Sigmoid colon (tissue), 7 donors: Measurements from ENCODE around the gene ATF7. TPM values are rescaled to one million over a fixed set of nuclear protein-coding genes. Genes with fewer than 3 reads are reported as not detected.

Source experiments
- DNase-seq: peaks from one replicate; pipeline ENCODE4 v3.0.0-alpha.2; 2019
- H3K27ac ChIP-seq, 4 donors: fragments of 200-600 bp; sonication (generic); one replicate each; pipeline ENCODE4 v1.5.1; 2016 to 2019; ENCODE audit warnings: mild to moderate bottlenecking in 1 of 4
- H3K27me3 ChIP-seq, 3 donors: fragments of 200-600 bp; sonication (generic); one replicate each; pipeline ENCODE4 v1.5.1; 2019; ENCODE audit warnings: mild to moderate bottlenecking in 1 of 3
- H3K36me3 ChIP-seq, 4 donors: fragments of 200-600 bp; sonication (generic); one replicate each; pipeline ENCODE4 v1.5.1; 2016 to 2019
- H3K4me1 ChIP-seq, 4 donors: fragments of 200-600 bp; sonication (generic); one replicate each; pipeline ENCODE4 v1.5.1; 2017 to 2019
- H3K4me3 ChIP-seq, 4 donors: fragments of 200-600 bp; sonication (generic); one replicate each; pipeline ENCODE4 v1.5.1; 2017 to 2019; ENCODE audit warnings: mild to moderate bottlenecking in 2 of 4, moderate library complexity in 1 of 4
- H3K9me3 ChIP-seq, 4 donors: fragments of 200-600 bp in 3 of 4; sonication (generic) in 3 of 4; one replicate each; pipeline versions ENCODE4 v1.5.1 to v1.6.1; 2013 to 2019
- EP300 ChIP-seq, 4 donors: sonication (generic); formaldehyde crosslinking; IDR thresholded peaks; one replicate each; pipeline ENCODE4 v1.6.1; 2017; ENCODE audit warnings: antibody characterized with exemption in 4 of 4
- POLR2A ChIP-seq, 2 donors: fragments of 450-650 bp; IDR thresholded peaks; one replicate each; pipeline ENCODE4 v1.6.1; 2016; ENCODE audit warnings: antibody characterized with exemption in 2 of 2, mild to moderate bottlenecking in 2 of 2, moderate library complexity in 2 of 2
- POLR2AphosphoS5 ChIP-seq, 4 donors: sonication (generic); formaldehyde crosslinking; IDR thresholded peaks; one replicate each; pipeline ENCODE4 v1.6.1; 2017; ENCODE audit warnings: antibody characterized with exemption in 4 of 4
- WGBS, 2 donors: extraction: QIAGEN DNeasy Blood & Tissue Kit; methylation state at CpG; one replicate each; pipeline ENCODE4 v1.1.7; 2013; 5-methylcytosine and 5-hydroxymethylcytosine counted together
- intact Hi-C: fragments of 100-400 bp; cut with DNase I; formaldehyde crosslinking; loops from one replicate; pipeline ENCODE4 v1.15.1; 2023
- polyA plus RNA-seq, 3 donors: library from polyadenylated mRNA; stranded (reverse); fragments of 200-250 nt; gene quantifications; one replicate each; pipeline ENCODE4 v1.2.3, GENCODE V29; 2013
- total RNA-seq, 4 donors: library from RNA; depleted of rRNA; stranded (reverse); fragments of >200 nt; gene quantifications; one replicate each; pipeline ENCODE4 v1.1.0, GENCODE V29; 2016
- TF ChIP-seq, protein P1 (sequence below), 4 experiments: fragments of 450-650 bp in 3 of 4; fragments of 200-600 bp in 1 of 4; IDR thresholded peaks; one replicate each; pipeline ENCODE4 v1.5.1; 2016 to 2019; ENCODE audit warnings: antibody characterized with exemption in 4 of 4, mild to moderate bottlenecking in 3 of 4, moderate library complexity in 2 of 4
- donor health status: healthy with polysubstance abuse.
- donor health status: Bipolar disorder and iron deficiency.
- donor health status: healthy.

ATF7 gene
- total and polyA plus RNA-seq, 7 donors, result 20.2 to 36.0 (median 22.0) TPM

DNA sequence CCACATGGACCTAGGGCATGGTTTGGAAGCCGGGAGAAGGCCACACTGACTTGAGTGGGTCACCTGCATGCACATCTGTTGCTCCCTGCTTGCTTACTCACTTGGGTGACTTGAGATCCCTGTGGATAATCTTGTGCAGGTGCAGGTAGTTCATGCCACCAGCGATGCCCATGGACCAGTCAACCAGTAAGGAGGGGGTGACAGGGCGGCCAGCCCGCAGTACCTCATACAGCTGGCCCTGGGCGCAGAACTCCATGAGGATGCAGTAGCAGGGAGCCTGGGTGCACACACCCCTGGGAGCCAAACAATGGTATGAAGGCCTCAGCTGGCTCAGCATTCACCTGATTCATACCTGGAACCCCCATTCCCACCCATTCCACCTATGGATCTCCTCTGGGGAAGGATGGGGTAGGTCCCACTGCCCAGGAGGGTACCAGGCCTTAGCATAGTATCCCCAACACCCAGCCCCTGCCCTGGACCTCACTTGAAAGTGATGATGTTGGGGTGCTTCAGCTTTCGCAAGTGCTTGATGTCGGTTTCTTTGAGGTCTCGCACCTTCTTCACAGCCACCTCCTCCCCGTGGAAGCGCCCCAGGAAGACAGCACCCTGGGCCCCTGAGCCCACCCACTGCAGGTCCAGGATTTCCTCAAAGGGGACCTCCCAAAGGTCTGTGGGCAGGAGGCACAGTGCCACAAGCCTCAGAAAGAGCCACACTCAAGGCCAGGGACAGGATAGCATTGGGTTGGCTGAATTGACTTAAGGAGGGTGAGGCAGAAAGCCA is 140.0 kb downstream of the ATF7 start:
- intact Hi-C loops, result no loop called here
- Histone ChIP-seq H3K27me3 (no peaks in the 10 kb centered on the region), H3K4me3 (no peak overlapping the region), H3K27ac (no peak overlapping the region), H3K36me3 (peaks cover 0 to 70% (median 32%) of the 10 kb centered on the region in 4 donors), H3K9me3 (no peaks in the 10 kb centered on the region), H3K4me1 (peaks cover 0 to 6% (median 0%) of the 10 kb centered on the region in 4 donors)
- TF ChIP-seq, protein P1, sequence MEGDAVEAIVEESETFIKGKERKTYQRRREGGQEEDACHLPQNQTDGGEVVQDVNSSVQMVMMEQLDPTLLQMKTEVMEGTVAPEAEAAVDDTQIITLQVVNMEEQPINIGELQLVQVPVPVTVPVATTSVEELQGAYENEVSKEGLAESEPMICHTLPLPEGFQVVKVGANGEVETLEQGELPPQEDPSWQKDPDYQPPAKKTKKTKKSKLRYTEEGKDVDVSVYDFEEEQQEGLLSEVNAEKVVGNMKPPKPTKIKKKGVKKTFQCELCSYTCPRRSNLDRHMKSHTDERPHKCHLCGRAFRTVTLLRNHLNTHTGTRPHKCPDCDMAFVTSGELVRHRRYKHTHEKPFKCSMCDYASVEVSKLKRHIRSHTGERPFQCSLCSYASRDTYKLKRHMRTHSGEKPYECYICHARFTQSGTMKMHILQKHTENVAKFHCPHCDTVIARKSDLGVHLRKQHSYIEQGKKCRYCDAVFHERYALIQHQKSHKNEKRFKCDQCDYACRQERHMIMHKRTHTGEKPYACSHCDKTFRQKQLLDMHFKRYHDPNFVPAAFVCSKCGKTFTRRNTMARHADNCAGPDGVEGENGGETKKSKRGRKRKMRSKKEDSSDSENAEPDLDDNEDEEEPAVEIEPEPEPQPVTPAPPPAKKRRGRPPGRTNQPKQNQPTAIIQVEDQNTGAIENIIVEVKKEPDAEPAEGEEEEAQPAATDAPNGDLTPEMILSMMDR (IDR thresholded peaks at IDR 0.05), result no peak
- TF ChIP-seq POLR2AphosphoS5 (IDR thresholded peaks at IDR 0.05), result peak in 2 of 4 donors; percentile 36 to 41
- WGBS, 2 donors, result 96 to 98% methylated on average over 10 of the region's 10 CpGs
- peak; percentile 62 for DNase-seq

DNA sequence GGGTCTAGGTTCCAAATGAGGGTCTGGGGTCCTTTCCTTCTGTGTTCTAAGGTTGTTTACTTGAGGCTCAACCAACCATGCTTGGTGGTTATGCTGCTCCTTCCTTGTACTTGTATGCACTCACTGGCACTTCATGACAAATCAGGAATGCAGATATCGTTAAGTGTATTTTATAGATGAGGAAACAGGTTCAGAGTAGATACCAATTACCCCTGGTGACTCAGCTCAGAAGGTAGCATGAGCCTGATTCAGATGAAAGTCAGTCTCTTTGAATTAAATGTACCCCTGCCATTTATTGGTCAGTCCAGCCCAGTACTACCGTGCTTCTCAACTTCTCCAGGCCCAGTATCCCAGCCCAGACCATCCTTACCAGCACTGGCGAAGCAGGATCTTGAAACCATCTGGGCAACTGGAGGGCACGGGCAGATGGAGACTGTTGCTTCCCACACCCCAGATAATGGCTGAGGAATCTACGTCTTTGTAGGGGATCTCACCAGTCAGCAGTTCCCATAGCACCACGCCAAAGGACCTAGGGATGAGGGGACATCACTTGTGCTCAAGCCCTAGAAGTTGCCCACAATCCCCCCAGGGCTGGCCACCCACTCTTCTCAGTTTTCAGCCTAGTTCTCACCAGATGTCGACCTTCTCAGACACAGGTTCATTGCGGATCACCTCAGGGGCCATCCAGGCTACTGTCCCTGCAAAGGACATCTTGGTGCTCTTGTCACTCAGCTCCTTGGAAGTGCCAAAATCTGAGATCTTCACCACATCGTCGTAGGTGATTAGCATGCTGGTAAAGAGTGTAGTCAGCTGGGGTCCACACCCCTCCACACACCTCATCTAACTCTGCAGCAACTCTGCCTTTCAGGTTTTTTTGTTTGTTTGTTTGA is 141.3 kb downstream of the ATF7 start:
- Histone ChIP-seq H3K4me1 (peaks cover 0 to 6% (median 0%) of the 10 kb centered on the region in 4 donors), H3K27ac (no peak overlapping the region), H3K27me3 (no peaks in the 10 kb centered on the region), H3K4me3 (no peak overlapping the region), H3K9me3 (no peaks in the 10 kb centered on the region), H3K36me3 (peaks cover 3 to 82% (median 41%) of the 10 kb centered on the region in 4 donors)
- TF ChIP-seq EP300 (IDR thresholded peaks at IDR 0.05) (no peak), POLR2AphosphoS5 (IDR thresholded peaks at IDR 0.05) (peak in 1 of 4 donors; percentile 33)
- intact Hi-C loops, result no loop called here
- peak; percentile 61 for DNase-seq
- WGBS, 2 donors, result 85 to 89% methylated on average over 10 of the region's 10 CpGs

DNA sequence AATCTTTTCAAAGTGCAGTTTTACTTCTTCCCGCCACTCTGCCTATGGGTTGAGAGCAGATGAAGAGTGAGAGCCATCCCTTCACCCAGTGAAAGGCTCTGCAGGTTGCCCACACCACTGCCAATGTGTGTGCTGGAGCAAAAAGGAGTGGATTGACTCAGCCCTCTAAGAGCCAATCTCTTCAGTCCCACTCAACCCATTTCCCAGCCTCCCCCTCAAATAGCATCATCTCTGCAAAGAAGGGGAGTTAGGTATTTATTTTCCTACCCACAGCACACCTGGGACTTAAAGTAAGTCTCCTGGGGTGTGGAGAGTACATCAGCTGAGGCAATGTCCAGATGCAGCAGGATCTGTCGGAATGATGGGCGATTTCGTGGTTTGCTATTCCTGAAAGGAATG is 142.2 kb downstream of the ATF7 start:
- 90 to 95% methylated on average over 4 of the region's 4 CpGs for WGBS, 2 donors

DNA sequence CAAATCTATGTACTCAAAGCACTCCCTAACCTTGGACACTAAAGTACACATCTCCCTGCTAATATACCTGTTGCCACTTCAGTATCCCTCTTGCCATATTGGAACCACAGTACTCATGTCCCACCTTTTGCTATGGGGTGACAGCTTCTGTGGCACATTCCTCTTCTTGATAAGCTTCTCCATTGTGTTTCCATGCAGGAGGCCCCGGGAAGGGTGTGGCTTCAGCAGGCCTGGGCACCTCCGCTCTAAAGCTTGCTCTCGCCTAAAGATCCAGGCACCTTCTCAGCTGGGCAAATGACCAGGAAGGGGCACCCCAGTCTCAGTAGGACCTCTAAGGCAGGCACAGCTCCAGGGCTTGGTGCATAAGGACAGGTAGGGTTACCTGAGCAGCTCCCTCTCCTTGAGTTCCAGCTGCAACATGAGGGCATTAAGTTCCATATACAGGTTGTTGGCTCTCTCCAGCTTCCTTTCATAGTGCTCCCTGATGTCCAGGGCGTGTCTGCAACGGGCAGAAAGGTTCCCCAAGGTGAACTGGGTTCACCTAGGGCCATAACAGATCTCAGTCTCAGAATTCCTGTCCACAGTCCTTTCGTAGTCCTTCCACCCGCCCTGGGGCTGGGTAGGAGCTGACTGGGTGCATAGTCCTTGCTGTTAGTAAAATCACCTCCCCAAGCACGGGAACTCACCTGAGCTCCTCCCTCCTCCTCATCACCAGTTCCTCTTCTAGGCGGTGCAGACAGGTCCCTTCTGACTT is 142.8 kb downstream of the ATF7 start:
- Histone ChIP-seq H3K27me3 (no peaks in the 10 kb centered on the region), H3K4me1 (peaks cover 0 to 8% (median 1%) of the 10 kb centered on the region in 4 donors), H3K27ac (no peak overlapping the region), H3K9me3 (no peaks in the 10 kb centered on the region), H3K36me3 (peaks cover 12 to 98% (median 53%) of the 10 kb centered on the region in 4 donors), H3K4me3 (no peak overlapping the region)
- TF ChIP-seq POLR2AphosphoS5 (IDR thresholded peaks at IDR 0.05), result peak in 1 of 4 donors; percentile 41
- TF ChIP-seq, protein P1 (IDR thresholded peaks at IDR 0.05), result no peak
- intact Hi-C loops, result no loop called here
- DNase-seq, result peak; percentile 67
- 37 to 69% methylated on average over 9 of the region's 9 CpGs for WGBS, 2 donors

More for the DNA sequence above, 142.2 kb downstream of the ATF7 start:
- TF ChIP-seq POLR2AphosphoS5 (IDR thresholded peaks at IDR 0.05) (no peak), EP300 (IDR thresholded peaks at IDR 0.05) (no peak), POLR2A (IDR thresholded peaks at IDR 0.05) (no peak)
- TF ChIP-seq, protein P1 (IDR thresholded peaks at IDR 0.05), result no peak
- Histone ChIP-seq H3K36me3 (peaks cover 9 to 92% (median 49%) of the 10 kb centered on the region in 4 donors), H3K4me3 (no peak overlapping the region), H3K9me3 (no peaks in the 10 kb centered on the region), H3K27ac (no peak overlapping the region), H3K4me1 (peaks cover 0 to 6% (median 0%) of the 10 kb centered on the region in 4 donors), H3K27me3 (no peaks in the 10 kb centered on the region)
- DNase-seq, result peak; percentile 7
- intact Hi-C loops, result no loop called here
